Small intestine (tissue), 7 donors: ENCODE results near the gene STPG4. TPM values are rescaled to one million over a fixed set of nuclear protein-coding genes. Genes with fewer than 3 reads are reported as not detected.
A peak's percentile ranks its signal among the peaks of the same experiment; 100 is the strongest.

ENCODE experiments used
- DNase-seq, 2 donors: peaks; one replicate each; pipeline versions ENCODE4 v3.0.0 to v3.0.0-alpha.2; 2013
- FAIRE-seq: peaks from 2 replicates; lab custom pipeline; 2012; peaks lifted over from hg19 to GRCh38; lab: Jason Lieb, UNC
- H3K27ac ChIP-seq, 3 donors: one replicate each; pipeline ENCODE4 v1.5.1; 2013; ENCODE audit warnings: low read length in 2 of 3, mild to moderate bottlenecking in 2 of 3, control low read depth in 1 of 3, inconsistent platforms in 1 of 3, low read depth in 1 of 3, moderate library complexity in 1 of 3
- H3K27me3 ChIP-seq, 3 donors: one replicate each; pipeline ENCODE4 v1.6.1; 2013; ENCODE audit warnings: low read length in 3 of 3, inconsistent platforms in 1 of 3; ENCODE audit not compliant: control insufficient read depth in 3 of 3, insufficient read depth in 3 of 3
- H3K36me3 ChIP-seq, 3 donors: one replicate each; pipeline ENCODE4 v1.6.1; 2013; ENCODE audit warnings: low read length in 3 of 3, inconsistent platforms in 1 of 3, low read depth in 1 of 3, mild to moderate bottlenecking in 1 of 3, moderate library complexity in 1 of 3; ENCODE audit not compliant: control insufficient read depth in 3 of 3, insufficient read depth in 2 of 3
- H3K4me1 ChIP-seq, 3 donors: one replicate each; pipeline ENCODE4 v1.6.1; 2013; ENCODE audit warnings: low read length in 2 of 3, inconsistent platforms in 1 of 3, low read depth in 1 of 3, mild to moderate bottlenecking in 1 of 3, moderate library complexity in 1 of 3; ENCODE audit not compliant: control insufficient read depth in 3 of 3, insufficient read depth in 2 of 3
- H3K4me3 ChIP-seq, 3 donors: one replicate each; pipeline ENCODE4 v1.5.1; 2013; ENCODE audit warnings: low read length in 3 of 3, control low read depth in 1 of 3, inconsistent platforms in 1 of 3, low read depth in 1 of 3, mild to moderate bottlenecking in 1 of 3, moderate library complexity in 1 of 3
- H3K9me3 ChIP-seq, 2 donors: one replicate each; pipeline ENCODE4 v1.6.1; 2013; ENCODE audit warnings: low read depth in 1 of 2, low read length in 1 of 2; ENCODE audit not compliant: control insufficient read depth in 2 of 2, insufficient read depth in 1 of 2
- WGBS, 3 donors: extraction: QIAGEN DNeasy Blood & Tissue Kit; methylation state at CpG; one replicate each; pipeline ENCODE4 v1.1.7; 2013; 5-methylcytosine and 5-hydroxymethylcytosine counted together
- polyA plus RNA-seq, 4 donors: library from polyadenylated mRNA; stranded (reverse) in 3 of 4; unstranded in 1 of 4; fragments of 200-250 nt in 3 of 4; fragments of 120-200 nt in 1 of 4; gene quantifications; one replicate each; pipeline versions ENCODE4 v1.2.1 to v1.2.3, GENCODE V29; 2013
- donor health status: healthy with polysubstance abuse.
- donor health status: control.
- donor health status: control.
- donor health status: Bipolar disorder and iron deficiency.
- donor health status: healthy.

The STPG4 gene
- polyA plus RNA-seq, 4 donors = 0.06 to 0.12 TPM; not detected in 2

DNA sequence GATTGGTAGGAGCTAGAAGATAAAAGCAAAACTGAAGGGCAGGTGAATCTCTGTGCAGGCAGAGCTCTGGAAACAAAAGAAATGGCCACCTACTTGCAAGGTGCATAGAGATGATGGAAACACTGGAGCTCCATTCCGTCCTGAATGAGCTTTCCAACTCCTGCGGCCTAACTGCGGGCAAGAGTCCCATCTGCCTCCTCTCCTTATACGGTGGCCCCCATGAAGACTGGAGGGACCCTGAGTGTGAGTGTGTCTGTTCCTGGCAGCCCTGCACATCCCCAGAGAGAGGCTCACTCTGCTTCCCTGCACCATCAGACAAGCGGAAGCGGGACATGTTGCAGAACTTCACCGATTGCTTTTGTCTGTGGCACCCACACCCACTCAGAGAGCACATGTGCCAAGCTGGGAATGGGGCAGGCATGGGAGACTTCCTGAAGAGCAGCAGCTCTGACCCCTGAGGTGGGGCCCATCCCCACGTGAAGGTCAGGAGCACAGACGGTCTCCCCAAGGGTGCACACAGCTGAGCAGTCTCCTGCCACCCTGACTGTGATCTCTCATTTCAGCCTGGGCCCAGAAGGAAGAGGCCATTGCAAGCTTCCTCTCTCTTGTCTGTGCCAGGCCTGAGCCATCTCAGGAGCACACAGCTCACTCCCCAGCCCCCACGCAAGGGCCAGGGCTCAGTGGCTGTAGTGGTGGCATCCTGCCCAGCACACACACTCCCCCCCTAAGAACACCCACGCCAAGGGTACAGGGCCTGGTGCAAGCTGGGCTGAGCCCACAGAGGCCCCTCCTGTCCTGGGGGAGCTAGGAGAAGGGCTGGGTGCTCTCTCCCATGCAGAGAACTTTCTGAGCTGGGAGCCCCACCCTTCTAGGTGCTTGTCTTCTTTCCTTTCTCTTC lies 75.3 kb downstream of the STPG4 start:
- FAIRE-seq (no peak), DNase-seq (peak in 1 of 2 donors; percentile 47)
- Histone ChIP-seq H3K4me1 (peaks cover 11 to 37% (median 20%) of the 10 kb centered on the region in 3 donors), H3K9me3 (peaks cover 0 to 7% of the 10 kb centered on the region in 2 donors), H3K4me3 (no peak overlapping the region), H3K27me3 (no peaks in the 10 kb centered on the region), H3K27ac (peak overlapping the region; percentile 39 to 84 (median 52)), H3K36me3 (peaks cover 0 to 22% (median 0%) of the 10 kb centered on the region in 3 donors)
- WGBS, 3 donors = 11 to 52% (median 31%) methylated on average over 11 of the region's 11 CpGs

DNA sequence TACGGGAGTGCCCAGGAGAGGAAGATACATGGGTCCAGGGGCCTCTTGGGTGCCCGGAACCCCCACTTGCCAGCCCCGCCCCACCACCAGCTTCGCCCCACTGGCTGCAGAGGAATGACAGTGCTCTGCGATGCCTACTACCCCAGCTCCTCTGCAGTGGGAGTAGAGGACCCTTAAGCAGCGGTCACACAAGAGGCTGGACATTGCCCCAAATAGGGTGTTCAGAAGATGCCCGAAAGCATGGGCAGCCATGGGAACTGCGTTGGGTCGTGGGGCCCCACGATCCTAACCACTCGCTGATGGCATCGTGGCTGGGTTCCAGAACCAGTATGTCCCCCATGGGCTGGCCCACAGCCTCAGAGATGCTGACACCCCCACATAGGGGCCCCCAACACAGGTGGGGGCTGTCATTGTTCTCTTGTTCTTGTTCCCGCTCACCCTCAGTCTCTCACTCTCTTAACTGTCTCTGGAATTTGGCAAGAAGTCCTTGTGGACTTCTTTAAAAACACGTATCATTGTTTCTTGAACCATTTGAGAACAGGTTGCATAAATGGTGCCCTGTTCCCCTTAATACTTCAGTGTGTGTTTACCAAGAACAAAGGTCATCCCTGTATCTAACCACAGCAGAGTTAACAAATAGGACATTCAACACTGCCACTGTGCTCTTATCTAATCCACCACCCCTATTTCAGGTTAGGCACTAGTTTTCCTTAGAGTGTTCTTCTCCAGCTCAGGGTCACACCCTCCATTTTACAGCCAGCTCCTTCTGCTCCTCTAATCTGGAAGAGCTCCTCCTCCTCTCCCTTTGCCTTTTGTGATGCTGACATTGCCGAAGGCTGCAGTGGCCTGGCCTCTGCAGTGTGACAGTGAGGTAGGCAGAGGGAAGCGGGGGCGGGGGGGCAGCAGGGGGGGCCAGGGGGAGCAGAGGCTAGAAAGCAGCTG lies 76.3 kb downstream of the STPG4 start:
- 41 to 74% (median 55%) methylated on average over 17 of the region's 17 CpGs for WGBS, 3 donors
- Histone ChIP-seq H3K27me3 (no peaks in the 10 kb centered on the region), H3K9me3 (peaks cover 0 to 7% of the 10 kb centered on the region in 2 donors), H3K27ac (peak overlapping the region; percentile 18 to 84 (median 55)), H3K4me1 (peaks cover 11 to 37% (median 19%) of the 10 kb centered on the region in 3 donors), H3K36me3 (peaks cover 0 to 32% (median 2%) of the 10 kb centered on the region in 3 donors), H3K4me3 (no peak overlapping the region)
- FAIRE-seq (no peak), DNase-seq (peak; percentile 84 to 97)

DNA sequence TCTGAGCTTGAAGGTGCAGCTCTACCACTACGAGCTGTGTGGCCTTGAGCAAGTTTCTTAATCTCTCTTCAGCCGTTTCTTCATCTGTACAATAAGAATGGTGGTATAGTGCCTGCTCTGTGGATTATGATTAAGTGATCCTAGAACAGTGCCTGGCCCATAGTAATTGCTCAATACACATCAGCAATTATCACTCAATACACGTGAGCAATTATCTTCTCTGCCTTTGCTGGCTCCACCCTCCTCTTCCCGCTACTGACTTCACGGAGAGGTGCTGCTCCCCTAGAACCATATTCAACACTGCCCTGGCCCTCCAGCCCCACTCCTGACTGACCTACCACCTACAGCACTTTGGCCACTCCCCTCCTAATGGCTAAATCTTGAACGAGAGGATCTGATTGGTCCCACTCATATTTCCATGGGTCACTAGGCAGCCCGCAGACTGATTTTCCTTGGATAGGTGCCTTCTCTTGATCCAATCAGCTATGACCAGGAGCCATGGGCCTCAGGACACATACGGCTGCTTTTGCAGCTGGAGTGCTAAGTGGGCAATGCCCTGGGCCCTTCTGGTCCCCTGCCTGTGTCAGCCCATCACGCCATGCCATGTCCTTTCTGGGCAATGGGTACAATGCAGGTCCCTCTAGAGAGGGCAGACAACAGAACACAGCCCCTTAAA lies 77.5 kb downstream of the STPG4 start:
- Histone ChIP-seq H3K4me3 (no peak overlapping the region), H3K9me3 (peaks cover 0 to 7% of the 10 kb centered on the region in 2 donors), H3K4me1 (peaks cover 11 to 40% (median 15%) of the 10 kb centered on the region in 3 donors), H3K27ac (peak overlapping the region in 2 of 3 donors; percentile 16 to 80), H3K36me3 (peaks cover 0 to 44% (median 4%) of the 10 kb centered on the region in 3 donors), H3K27me3 (no peaks in the 10 kb centered on the region)
- DNase-seq (peak in 1 of 2 donors; percentile 71), FAIRE-seq (no peak)
- 49 to 79% (median 63%) methylated on average over 9 of the region's 9 CpGs for WGBS, 3 donors

DNA sequence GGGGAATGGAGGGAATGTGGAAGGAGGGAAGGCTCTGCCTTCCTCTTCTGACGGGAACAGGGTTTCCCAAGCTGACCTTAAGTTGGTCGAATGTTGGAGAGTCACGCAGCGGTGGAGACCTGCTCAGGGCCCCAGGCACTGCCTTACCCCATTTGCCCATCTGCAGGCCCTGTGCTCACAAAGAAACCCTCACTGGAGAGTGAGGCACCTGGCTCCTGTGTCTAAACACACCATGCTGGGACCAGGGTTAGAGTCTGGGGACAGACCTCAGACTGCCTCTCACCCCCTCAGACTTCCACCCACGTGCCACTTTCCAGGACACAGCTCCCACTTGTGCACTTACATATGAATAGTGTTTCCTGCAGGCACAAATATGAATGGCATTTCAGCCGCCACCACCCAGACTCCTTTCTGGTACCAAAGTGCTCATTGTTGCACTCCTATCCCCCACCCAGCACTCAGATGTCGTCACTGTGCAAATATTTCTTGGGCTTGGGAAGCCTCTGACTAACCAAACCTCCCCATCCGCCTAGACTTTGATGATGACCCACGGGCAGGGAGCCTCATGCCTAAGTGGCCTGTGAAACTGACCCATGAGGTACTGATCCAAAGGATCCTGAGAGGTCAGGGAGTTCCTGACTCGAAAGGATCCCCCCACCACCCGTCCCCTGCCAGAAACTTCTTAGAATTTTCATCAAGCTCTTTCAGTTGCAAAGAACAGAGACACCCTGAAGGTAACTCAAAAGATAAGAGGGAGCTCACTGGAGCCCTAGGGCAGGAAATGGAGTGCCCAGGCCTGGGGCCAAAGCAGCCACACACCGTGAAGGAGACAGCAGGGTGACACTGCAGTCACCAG lies 78.3 kb downstream of the STPG4 start:
- Histone ChIP-seq H3K27ac (peak overlapping the region in 2 of 3 donors; percentile 24 to 80), H3K4me1 (peaks cover 11 to 40% (median 17%) of the 10 kb centered on the region in 3 donors), H3K27me3 (no peaks in the 10 kb centered on the region), H3K36me3 (peaks cover 0 to 52% (median 4%) of the 10 kb centered on the region in 3 donors), H3K9me3 (peaks cover 0 to 7% of the 10 kb centered on the region in 2 donors), H3K4me3 (no peak overlapping the region)
- FAIRE-seq = no peak
- WGBS, 3 donors = 62 to 80% (median 70%) methylated on average over 12 of the region's 12 CpGs
- DNase-seq = peak; percentile 36 to 45

DNA sequence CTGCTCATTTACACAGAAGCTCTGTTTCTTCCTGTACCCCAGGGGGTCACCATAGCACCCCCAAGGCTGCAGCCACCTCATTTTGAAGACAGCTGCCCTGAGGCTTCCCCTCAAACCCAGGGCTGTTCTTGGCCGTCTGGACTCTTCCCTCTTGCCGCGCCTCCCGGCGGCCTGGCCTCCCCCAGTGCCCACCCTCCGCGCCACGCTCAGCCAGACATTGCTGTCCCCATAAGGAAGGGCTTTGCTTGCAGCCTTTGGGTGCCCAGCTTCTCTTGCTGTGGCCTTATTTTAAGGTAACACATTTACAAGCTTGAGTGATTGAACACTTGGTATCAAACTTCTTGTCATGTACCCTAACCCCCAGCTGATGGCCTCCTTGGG lies 79.0 kb downstream of the STPG4 start:
- DNase-seq (no peak), FAIRE-seq (no peak)
- H3K27me3 ChIP-seq = no peaks in the 10 kb centered on the region
- H3K9me3 ChIP-seq = peaks cover 0 to 7% of the 10 kb centered on the region in 2 donors
- WGBS, 3 donors = 94 to 97% (median 96%) methylated on average over 8 of the region's 8 CpGs
- peaks cover 0 to 59% (median 5%) of the 10 kb centered on the region in 3 donors for H3K36me3 ChIP-seq
- no peak overlapping the region for H3K4me3 ChIP-seq
- peaks cover 11 to 42% (median 23%) of the 10 kb centered on the region in 3 donors for H3K4me1 ChIP-seq
- peak overlapping the region in 1 of 3 donors; percentile 67 for H3K27ac ChIP-seq

DNA sequence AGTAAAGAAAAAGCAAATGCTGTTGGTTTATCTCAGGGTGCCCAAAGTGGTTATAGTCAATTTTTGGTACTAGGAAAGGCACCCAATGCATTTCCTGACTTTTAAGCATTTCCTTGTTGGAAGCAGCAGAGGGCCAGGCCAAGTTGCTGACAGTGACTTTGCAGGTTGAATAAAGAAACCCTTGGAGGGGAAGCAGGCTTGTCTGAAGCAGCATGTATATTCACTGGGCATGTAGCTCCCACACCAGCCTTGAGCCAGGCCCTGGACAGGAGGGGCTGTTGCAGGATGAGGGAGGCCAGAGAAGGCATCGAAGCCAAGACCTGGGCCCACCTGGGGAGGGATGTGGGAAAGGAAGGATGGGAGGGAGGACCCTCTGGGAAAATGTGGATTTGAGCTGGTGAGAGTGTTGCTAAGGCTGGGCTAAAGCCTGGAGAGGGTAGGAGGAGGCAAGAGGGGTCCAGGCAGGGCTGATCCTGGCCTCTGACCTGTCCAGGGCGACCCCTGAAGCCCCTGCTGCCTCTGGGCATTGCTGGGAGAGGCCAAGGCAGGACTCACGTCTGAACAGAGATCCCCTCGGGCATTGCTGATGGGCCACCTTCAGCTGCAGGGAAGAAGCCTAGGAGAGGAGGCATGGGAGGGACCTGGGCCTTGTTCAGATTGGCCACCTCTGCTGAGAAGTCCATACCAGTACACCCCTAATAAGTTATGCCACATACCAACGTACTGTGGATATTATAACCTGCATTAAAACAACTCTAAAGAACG lies 79.6 kb downstream of the STPG4 start:
- no peak for DNase-seq
- H3K36me3 ChIP-seq = peaks cover 0 to 61% (median 6%) of the 10 kb centered on the region in 3 donors
- no peaks in the 10 kb centered on the region for H3K27me3 ChIP-seq
- H3K9me3 ChIP-seq = peaks cover 0 to 7% of the 10 kb centered on the region in 2 donors
- H3K4me1 ChIP-seq = peaks cover 11 to 42% (median 28%) of the 10 kb centered on the region in 3 donors
- FAIRE-seq = no peak
- no peak overlapping the region for H3K4me3 ChIP-seq
- 77 to 90% (median 86%) methylated on average over 6 of the region's 6 CpGs for WGBS, 3 donors
- peak overlapping the region in 1 of 3 donors; percentile 41 for H3K27ac ChIP-seq

DNA sequence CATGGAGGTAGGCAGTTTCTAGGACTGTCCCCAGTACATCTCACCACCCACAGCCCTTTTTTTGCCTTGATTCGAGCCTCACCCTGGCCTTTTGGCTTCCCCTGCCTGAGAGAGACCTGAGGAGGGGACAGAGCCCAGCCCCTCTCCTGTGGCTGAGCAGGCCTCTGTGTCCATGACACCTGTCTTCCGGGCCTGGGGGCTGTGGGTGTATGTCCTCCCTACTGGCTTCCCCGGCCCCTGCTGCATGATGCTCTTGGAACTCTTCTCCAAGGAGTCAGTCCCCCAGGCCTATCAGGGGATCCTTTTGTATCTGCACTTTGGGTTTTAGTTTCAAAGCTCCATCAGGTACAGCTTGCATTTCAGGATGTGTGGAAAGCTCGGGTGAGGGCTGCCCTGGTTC lies 80.4 kb downstream of the STPG4 start:
- no peak for FAIRE-seq

More for the DNA sequence above, 80.4 kb downstream of the STPG4 start:
- DNase-seq = no peak
- H3K27me3 ChIP-seq = no peaks in the 10 kb centered on the region
- peaks cover 0 to 7% of the 10 kb centered on the region in 2 donors for H3K9me3 ChIP-seq
- H3K36me3 ChIP-seq = peaks cover 0 to 69% (median 8%) of the 10 kb centered on the region in 3 donors
- H3K4me3 ChIP-seq = no peak overlapping the region
- H3K27ac ChIP-seq = no peak overlapping the region
- H3K4me1 ChIP-seq = peaks cover 10 to 42% (median 32%) of the 10 kb centered on the region in 3 donors
- 89 to 100% (median 95%) methylated on average over 4 of the region's 4 CpGs for WGBS, 3 donors
